GF-D8 (cell line): Measurements from ENCODE around the gene ERP44.
"Not testable (repeated sequence)": the region's sequence is repeated elsewhere in the genome, so short reads cannot be mapped to it uniquely, and the experiment has no call there.

Experiments
- DNase-seq: peaks from one replicate; lab custom pipeline; 2025; lab: John Stamatoyannopoulos, UW

ERP44 gene

DNA sequence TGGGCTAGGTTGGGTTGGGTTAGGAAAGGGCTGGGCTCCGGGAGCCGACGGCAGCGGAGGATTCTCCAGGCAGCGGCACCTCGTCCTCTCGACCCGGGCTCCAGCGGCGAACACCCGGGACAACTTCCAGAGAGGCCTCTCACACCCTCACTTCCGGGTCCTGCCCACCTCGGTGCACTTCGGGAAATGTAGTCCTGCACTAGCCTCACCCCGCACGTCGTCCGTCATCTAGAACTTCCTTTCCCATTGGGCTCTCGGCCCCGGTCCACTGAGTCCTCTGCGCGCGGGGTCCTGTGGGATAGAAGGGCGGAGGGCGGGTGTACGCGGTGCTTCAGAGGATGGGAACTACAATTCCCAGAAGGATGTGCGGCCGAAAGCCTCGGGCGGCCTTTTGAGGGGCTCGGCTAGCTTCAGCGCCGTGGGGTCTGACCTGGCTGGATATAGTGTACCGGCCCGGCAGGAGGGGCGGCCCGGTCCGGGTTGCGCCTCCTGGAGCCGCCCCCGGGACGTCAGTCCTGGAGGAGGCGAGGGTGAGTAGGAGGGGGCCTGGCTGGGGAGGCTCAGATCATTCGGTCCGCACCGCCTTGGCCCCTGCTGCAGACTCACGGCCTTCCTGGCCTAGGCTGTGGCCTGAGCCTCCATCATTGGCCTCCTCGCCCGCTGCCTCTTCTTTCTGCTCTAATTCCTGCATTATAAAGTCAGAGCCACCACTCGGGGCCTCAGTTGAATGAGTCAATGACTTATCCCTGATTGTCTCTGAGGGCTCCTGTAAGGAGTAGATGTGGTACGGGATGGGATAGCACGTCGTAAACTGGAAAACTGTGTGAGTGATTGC is at the start of gene ERP44, which contains the start of gene INVS:
TSS of gene ERP44 (minus strand) at position 114 of the 835 bp plus-strand sequence. CDS start 160 bp downstream, outside the sequence.
TSS of gene INVS (plus strand) at position 357 of the 835 bp plus-strand sequence. CDS start 5,279 bp downstream, outside the sequence.
- peak; percentile 96 for DNase-seq

DNA sequence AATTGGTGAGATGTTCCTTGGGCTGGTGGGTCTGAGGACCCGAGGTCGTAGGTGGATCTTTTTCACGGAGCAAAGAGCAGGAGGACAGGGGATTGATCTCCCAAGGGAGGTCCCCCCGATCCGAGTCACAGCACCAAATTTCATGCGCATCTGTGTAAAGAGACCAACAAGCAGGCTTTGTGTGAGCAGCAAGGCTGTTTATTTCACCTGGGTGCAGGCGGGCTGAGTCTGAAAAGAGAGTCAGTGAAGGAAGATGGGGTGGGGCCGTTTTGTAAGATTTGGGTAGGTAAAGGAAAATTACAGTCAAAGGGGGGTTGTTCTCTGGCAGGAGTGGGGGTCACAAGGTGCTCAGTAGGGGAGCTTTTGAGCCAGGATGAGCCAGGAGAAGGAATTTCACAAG is 47.2 kb upstream of the ERP44 start:
- DNase-seq: not testable (repeated sequence)

DNA sequence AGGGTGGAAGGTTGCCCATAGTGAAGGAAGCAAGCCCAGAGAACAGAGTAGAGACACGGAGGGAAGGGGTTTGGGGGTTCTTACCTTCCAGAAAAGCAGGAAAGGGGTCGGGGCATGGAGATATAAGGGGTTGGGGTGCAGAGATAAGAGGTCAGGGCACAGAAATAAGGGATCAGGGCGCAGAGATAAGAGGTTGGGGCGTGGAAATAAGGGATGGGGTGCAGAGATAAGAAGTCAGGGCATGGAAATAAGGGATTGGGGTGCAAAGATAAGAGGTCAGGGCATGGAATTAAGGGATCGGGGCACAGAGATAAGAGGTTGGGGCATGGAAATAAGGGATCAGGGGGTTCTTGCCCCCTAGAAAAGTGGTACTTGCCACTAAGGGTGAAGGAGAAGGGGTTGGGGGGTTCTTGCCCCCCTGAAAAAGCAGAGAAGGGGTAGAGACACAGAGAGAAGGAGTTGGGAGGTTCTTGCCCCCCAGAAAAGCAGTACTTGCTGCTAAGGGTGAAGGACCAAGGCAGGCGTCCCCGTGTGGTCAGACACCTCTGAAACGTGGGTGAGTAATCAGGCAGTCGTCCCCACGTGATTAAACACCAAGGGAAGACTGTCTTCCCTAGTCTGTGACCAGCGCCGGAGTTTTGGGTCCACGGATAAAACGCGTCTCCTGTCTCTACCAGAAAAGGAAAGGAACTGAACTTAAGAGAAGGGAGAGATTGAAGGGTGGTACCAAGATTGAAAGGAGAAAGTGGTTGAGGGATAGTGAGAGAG is 46.6 kb upstream of the ERP44 start:
- not testable (repeated sequence) for DNase-seq

DNA sequence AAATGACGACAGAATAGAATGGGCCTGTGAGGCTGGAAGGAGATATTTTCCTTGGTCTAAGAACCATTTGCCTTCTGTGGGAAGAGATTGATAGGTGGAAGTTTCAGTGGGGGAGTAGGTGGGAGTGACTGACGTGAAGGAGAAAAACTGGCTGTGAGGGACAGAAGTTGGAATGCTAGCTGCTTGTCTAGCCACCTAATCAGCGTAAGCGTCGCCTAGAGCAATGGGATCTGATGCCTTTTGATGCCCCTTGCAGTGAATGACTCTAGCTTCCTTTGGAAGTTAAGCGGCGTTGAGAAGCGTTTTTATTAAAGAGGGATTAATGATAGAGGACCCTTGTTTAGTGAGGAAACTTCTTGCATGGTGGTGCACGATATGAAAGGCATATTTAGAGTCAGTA is 43.1 kb upstream of the ERP44 start:
- not testable (repeated sequence) for DNase-seq

DNA sequence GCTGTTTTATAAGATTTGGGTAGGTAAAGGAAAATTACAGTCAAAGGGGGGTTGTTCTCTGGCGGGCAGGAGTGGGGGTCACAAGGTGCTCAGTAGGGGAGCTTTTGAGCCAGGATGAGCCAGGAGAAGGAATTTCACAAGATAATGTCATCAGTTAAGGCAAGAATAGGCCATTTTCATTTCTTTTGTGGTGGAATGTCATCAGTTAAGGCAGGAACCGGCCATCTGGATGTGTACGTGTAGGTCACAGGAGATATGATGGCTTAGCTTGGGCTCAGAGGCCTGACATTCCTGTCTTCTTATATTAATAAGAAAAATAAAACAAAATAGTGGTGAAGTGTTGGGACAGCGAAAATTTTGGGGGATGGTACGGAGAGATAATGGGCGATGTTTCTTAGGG is 41.5 kb upstream of the ERP44 start:
- DNase-seq: not testable (repeated sequence)

DNA sequence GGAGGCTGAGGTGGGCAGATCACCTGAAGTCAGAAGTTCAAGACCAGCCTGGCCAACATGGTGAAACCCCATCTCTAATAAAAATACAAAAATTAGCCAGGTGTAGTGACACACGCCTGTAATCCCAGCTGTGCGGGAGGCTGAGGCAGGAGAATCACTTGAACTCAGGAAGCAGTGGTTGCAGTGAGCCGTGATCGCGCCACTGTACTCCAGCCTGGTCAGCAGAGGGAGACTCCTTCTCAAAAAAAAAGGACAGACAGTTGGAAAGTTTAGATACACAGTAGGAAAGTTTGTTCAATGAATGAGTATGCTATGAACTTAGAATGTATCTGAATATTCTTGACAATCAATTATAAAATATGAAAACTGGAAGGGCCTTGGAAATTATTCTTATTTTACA is 38.0 kb upstream of the ERP44 start:
- peak; percentile 3 for DNase-seq

DNA sequence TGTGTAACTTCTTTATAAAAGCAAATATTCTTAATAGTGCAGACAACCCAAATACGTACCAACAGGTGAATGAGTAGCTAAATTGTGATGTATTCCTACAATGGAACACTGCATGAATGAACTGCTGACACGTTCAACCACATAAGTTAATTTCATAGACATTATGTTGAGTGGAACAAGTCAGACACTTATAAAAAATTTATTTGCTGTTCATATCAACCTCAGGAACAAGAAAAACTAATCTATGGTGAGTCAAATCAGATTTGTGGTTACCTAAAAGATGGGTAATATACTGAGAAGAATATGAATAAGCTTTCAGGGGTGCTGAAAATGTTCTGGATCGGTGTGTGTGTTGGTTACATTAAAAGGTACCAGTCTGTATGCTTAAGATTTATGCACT is 35.9 kb upstream of the ERP44 start:
- DNase-seq: no peak

DNA sequence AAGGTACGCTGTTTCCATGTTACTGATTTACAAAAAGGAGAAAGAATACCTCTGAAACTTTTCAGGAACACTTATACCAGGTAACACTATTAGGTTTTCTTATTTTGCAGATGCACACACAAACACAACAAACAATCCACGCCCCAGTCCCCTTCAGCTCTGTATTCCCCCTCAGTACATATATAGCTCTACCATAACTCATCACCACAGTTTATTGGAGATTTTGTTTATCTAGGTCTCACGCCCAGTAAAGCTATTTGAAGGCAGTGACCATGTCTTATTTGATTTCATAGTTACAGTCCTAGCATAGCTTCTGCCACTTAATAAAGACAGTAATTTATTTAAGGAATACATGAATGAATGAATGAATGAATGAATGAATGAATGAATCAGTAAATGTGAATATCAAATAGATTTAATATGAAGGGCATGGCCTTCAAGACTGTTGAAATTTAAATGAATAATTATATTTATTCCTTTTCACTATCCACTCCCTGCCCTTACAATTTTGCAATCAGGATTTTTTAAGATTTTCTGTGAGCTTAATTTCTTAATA is 33.2 kb upstream of the ERP44 start:
- DNase-seq: no peak

DNA sequence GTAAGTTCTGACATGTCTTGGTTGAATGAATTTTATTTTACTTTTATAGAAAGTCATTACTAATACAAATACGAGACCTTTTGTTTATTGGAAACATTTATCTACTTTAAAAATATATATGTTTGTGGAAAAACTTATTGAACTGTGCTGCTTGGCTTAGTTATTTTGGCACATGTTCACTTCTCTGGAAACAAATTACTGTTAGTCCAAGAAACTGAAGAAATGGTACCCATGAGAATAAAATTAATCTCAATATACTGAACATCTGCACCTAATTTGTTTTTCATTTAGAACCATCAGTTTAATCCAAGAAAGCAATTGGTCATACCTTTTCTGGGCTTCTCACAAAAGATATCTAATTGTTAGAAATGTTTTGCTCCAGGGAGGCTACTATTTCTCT is 32.4 kb upstream of the ERP44 start:
- no peak for DNase-seq

DNA sequence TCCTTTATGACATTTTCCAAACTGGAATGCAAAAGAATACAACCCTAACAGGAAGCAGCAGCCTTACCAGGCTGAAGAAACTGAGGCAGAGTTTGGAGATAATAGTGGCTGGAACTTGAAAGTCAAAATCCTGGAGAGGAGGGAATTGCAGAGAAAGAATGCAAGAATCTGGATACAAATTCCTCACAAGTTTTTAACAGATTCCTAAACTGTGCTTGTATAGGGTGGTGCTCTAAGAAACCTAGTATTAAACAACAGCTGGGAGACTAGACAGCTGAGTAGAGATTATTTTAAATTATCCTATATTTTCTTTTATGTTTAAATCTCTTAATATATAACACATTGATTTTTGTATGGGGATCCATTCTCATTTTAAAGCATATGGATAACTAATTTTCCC is 31.0 kb upstream of the ERP44 start:
- no peak for DNase-seq

DNA sequence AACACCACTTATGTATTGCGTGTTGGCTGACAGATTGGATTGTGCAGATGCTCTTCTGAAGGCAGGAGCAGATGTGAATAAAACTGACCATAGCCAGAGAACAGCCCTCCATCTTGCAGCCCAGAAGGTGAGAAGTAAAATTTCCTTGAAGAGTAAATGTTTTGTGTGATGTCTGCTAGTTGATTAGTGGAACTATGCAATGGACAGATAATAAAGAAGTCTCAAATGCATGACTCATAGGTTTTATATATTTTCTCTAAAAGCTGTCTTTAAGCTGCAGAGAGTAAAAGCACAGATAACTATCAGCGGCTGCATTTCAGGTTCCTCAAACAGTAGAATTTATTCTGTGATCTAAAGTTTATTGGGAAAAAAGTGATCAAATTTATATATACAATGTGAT is 27.6 kb upstream of the ERP44 start:
- DNase-seq: no peak

DNA sequence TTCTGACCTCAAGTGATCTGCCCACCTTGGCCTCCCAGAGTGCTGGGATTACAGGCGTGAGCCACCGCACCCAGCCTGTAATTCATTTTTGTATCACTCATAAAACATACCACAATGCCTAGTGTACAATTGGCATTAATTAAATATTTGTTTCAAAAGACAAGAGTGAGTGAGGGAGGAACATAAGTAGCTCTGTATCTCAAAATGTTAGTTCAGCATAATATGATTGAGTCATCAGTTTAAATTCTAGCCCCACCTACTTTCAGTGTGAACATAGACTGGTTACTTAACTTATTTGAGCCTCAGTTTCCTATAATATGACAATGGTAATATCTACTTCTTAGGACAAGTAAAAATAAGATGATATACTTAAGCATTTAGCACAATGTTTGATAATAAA is 27.1 kb upstream of the ERP44 start:
- DNase-seq: no peak

DNA sequence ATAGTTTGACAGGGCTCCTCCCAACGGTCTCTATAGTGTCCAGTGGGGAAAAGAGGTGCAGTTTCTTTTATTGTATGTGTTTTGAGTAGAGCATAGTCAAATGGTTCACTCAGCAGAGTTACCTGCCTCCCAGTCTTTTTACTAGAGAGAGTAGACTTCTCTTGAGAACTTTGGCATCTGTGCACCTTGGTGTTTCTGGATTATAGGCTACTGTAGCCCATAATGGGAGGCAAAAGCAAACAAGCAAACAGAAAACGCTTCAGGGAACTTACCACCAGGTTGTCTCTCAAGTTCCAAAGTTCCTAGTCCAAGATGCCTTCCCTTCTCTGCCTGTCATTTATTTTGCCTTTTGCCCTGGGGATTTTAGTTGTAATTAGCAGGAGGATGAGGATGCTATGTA is 26.4 kb upstream of the ERP44 start:
- DNase-seq: no peak

DNA sequence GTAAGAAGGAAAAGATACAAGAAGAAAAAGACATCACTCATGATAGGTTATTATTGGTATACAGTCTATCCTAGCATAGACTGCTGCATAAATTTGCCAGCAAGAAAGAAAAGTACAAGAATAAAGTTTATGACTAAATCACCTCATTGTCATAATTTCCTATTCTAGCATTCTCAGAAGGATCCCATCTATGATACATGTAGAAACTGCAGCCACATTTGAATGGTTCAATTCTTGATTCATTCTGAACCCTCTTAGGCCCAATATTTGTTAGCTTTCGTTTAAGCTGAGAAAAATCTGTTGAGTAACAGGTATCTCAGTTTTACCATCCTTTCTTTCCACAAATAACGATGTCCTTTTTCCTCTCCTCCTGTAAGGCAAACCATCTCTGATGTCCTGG is 21.5 kb upstream of the ERP44 start:
- DNase-seq: no peak

DNA sequence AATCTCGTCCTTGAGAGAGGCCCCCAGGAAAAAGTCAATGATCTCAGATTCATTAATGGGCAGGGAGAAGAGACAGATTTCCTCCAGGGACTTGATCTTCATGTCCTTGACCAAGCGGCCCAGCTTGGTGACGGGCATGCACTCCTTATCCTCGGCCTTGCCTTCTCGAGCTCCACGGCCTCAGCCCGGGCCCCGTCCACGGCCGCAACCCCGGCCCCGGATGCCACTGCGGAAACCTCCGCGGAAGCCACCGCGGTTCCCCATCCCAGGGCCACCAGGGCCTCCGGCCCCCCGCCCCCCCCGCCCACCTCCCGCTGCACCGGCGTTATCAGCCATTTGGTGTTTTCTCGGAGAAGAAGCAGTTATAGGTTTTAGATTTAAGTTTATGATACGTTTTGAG is 18.5 kb upstream of the ERP44 start:
- no peak for DNase-seq

DNA sequence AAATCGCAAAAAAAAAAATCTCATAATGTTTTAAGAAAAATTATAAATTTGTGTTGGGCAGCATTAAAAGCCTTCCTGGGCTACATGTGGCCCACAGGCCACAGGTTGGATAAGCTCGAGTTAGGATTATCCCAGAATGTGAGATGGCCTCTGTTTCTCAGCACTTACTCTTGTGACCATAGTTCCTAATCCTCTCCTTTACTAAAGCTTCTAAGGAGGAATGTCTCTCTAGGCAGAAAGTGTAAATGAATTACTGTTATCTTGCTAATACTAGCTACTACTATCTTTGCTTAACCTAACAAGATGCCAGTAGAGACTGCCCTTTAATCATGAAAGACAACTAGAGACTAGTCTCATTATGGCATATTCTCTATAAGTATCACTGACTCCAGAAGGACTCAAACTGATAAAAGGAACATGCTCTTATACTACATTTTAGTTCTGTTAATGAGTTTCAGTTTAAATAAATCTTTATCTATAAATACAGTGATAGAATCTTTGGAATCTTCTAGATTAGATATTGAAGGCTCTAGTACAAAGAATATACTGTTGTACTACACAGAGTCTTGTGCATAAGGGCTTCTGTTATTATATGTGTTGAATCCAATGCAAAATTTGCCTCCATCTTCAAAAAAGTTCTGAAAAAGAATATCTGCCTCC is 14.0 kb upstream of the ERP44 start:
- no peak for DNase-seq

DNA sequence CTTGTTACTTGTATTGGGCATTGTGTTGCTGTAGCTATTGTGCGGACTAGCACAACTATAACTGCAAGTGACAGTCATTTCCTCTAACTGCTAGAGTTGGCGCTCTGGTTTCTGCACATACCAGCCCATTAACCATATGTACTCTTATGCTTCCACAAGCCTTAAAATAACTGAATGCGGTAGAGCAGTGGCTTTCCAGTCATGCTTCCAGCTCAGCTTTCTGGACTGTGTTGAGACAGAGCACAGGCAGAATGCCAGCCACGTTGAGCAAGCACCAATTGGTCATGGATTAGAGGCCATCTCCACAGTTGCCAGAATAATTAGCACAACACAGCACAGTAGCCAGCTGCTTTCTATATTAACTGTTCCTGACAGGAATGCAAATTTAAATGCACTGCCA is 12.4 kb upstream of the ERP44 start:
- DNase-seq: no peak

DNA sequence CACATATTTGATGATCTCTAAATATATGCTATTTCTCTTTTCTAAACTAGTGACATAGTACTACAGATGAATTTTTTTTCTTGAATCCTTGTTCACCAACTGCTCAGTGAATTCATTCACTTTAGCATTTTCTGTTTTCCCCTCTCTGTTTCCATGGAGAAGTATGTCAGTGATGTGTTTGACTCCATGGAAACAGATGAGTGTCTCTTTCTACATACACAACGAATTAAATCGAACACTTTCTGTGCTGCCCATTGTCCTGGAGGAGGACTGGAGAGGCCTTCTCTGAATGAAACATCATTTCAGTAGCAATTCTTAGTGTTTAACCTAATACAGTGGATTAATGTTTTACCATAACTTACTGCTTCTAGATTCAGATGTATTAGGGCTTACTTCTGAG is 9.8 kb upstream of the ERP44 start:
- DNase-seq: no peak

DNA sequence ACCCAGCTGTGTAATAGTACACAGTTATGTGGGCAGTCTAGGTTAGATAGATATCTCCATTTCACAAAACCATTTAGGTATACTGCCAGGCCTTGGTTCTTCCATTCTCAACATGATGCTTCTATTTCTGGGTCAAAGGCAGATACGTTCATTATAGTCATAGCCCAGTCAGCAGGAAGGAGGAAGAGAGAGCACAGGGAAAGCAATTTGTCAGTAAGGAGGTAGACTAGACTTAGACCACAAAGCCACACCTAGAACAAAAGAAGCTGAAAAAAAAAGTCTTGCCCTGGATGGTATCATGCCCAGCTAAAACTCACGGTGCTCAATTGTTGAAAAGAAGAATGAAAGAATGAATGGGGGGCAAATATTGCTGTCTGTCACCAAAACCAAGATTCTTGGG is 7.8 kb upstream of the ERP44 start:
- DNase-seq: no peak

DNA sequence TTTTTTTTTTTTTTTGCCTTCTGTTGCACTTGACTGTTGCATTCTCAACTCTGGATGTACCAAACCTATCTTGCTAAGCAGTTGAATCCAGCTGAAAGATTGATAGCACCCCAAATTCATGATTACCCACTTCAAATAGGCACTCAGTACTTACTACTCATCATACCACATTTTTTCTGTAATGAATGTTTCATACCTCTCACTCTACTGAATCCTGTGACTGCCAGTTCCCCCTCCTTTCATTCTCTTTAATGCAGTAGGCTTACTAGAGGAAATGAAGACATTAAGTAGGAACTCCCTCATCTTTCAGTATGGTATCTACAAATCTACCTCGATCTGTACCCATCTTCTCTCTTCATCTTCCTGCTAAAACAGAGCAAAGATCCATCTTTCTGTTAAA is 7.1 kb upstream of the ERP44 start:
- no peak for DNase-seq

DNA sequence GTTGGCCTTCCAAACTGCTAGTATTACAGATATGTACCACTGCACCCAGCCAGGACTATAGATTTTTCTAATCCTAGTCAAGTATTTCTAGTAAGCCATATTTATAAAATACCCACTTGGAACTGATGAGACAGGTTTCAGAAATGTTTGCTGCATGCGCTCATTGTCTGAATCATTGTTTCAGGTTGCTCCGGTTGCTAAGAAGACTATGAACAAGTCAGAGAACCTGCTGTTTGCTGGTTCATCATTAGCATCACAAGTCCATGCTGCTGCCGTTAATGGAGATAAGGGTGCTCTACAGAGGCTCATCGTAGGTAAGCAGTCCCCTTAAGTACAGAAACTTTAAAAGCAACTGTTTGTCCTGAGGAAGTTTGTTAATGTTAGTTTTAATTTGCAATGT is 5.5 kb upstream of the ERP44 start:
- no peak for DNase-seq

DNA sequence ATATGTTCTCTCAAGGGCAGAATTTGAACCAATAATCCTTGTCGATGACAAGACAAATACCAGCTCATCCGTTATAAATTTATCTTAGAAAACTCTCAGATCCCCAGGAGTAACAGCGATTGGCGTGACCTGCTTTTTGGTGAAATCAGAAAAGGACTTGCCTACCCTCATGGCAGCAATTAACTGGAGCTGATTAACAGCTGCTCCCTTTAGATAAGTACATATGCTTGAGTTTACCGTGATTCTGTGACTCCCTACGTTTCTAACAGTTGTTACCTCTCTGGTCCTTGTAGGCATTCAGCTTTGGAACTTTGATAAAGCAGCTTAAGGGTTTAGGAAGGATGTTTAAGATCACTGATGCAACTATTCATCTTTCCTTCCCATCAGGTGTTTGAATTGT is 2.8 kb upstream of the ERP44 start:
- DNase-seq: no peak
